22Rv1 (cell line): ENCODE results near the gene CST9.

Source experiments
- CTCF ChIP-seq: fragments of 450-650 bp; IDR thresholded peaks from 2 replicates; pipeline ENCODE4 v1.5.1; 2017; ENCODE audit warnings: mild to moderate bottlenecking
- ZFX ChIP-seq: fragments of 450-650 bp; IDR thresholded peaks from 2 replicates; pipeline ENCODE4 v1.6.1; 2017; ENCODE audit warnings: antibody characterized with exemption, borderline replicate concordance

- TF ChIP-seq CTCF = no peak
- TF ChIP-seq ZFX = no peak
Measured at GRCh38 chr20:23585808-23586734, 19.6 kb downstream of the CST9 start.
